Measurements from ENCODE around the gene PATL2.
"Not testable (repeated sequence)": the region's sequence is repeated elsewhere in the genome, so short reads cannot be mapped to it uniquely, and the experiment has no call there.

PATL2 gene

DNA sequence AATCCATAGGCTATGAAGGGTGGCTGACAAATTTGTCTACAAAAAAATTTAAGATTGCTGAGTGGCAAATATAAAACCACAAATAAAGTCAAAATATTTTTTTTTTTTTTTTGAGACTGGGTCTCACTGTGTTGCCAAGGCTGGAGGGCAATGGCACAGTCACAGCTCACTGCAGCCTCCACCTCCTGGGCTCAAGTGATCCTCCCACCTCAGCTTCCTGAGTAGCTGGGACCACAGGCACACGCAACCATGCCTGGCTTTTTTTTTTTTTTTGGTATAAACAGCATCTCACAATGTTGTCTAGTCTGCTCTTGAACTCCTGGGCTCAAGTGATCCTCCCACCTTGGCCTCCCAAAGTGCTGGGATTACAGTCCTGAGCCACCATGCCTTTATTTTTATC is 20.9 kb downstream of the PATL2 start:
- DNase-seq (ENCODE audit: low spot score) = not testable (repeated sequence)

DNA sequence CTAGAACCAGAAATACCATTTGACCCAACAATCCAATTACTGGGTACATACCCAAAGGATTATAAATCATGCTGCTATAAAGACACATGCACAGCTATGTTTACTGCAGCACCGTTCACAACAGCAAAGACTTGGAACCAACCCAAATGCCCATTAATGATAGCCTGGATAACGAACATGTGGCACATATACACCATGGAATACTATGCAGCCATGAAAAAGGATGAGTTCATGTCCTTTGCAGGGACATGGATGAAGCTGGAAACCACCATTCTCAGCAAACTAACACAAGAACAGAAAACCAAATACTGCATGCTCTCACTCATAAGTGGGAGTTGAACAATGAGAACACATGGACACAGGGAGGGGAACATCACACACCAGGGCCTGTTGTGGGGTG is 21.8 kb downstream of the PATL2 start:
- DNase-seq (ENCODE audit: low spot score) = not testable (repeated sequence)

DNA sequence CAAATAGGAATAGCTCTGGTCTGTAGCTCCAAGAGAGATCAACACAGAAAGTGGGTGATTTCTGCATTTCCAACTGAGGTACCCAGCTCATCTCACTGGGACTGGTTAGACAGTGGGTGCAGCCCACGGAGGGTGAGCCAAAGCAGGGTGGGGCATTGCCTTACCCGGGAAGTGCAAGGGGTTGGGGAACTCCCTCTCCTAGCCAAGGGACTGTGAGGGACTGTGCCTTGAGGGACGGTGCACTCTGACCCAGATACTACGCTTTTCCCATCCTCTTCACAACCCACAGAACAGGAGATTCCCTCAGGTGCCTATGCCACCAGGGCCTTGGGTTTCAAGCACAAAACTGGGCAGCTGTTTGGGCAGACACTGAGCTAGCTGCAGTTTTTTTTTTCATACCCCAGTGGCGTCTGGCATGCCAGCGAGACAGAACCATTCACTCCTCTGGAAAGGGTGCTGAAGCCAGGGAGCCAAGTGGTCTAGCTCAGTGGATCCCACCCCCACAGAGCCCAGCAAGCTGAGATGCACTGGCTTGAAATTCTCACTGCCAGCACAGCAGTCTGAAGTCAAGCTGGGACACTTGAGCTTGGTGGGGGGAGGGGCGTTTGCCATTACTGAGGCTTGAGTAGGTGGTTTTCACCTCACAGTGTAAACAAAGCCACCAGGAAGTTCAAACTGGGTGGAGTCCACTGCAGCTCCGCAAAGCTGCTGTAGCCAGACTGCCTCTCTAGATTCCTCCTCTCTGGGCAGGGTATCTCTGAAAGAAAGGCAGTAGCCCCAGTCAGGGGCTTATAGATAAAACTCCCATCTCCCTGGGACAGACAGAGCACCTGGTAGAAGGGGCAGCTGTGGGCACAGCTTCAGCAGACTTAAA is 28.1 kb downstream of the PATL2 start:
- DNase-seq (ENCODE audit: low spot score) = not testable (repeated sequence)

DNA sequence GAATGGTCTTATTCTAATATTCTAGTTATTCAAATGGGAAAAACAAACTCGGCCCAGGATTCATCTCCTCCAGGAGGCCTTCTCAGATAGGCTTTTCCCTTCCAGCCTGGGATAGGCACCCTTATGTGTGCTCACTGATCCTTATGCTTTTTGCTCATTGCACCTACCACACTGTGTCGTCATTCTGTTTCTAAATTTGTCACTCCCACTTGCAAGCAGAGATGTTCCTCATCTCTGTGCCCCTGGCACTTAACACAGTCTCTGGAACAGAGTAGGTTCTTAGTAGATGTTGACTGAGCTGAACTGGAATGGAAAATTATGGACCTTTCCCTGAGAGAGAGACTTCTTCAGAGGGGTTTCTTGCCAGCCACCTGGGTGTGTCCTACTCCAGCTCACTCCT is 28.9 kb downstream of the PATL2 start:
- no peak for DNase-seq (ENCODE audit: low spot score)

DNA sequence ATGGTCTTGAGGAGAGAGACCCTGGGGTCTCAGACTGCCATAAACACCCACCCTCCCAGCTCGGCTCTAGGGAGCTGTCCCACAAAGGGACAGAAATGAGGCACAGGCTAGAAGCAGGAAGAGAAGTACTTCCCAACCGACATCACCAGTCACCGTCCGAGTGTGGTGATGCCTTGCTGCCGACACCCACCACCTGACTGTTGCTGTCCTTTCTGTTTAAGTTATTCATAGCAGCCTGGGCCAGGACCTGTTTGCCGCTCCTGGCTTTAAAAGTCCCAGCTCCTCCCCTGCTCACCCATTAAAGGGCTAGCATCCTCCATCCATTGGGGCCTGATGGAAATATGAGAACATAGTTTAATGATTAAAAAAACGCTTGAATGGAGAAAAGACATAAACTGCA is 34.4 kb downstream of the PATL2 start:
- no peak for DNase-seq (ENCODE audit: low spot score)

DNA sequence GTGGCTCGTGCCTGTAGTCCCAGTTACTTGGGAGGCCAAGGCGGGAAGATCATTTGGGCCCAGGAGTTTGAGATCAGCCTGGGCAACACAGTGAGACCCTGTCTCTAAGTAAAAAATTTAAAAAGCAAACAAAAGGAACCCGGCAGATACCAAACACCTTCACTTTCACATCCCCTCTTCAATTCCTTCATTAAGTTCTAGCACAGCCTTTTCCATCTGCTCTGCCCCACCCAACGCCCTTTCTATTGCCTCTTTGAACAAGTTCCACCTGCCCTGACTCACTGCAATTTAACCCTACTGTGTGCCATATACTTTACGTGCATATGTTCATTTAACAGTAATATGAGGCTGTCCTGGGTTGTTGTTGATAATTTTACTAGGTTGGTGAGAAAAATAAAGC is 35.2 kb downstream of the PATL2 start:
- no peak for DNase-seq (ENCODE audit: low spot score)

DNA sequence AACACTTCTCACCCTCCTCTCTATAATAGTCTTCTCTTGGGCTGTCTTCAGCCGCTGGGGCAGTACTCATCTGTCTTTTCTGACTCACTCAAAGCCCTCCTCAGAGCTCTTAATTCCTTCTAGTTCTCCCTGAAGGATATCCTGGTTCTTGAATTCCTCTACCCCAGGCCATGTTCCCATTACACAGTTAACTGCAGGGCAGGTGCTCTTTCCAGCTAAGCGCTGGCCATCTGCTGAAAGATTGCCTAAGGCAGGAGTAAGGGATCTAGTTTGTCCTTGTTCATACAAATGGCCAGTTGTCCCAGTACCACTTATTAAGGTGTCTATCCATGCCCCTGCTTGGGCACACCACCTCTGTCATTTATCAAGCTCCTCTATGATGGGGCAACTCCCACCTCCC is 37.5 kb downstream of the PATL2 start:
- no peak for DNase-seq (ENCODE audit: low spot score)

DNA sequence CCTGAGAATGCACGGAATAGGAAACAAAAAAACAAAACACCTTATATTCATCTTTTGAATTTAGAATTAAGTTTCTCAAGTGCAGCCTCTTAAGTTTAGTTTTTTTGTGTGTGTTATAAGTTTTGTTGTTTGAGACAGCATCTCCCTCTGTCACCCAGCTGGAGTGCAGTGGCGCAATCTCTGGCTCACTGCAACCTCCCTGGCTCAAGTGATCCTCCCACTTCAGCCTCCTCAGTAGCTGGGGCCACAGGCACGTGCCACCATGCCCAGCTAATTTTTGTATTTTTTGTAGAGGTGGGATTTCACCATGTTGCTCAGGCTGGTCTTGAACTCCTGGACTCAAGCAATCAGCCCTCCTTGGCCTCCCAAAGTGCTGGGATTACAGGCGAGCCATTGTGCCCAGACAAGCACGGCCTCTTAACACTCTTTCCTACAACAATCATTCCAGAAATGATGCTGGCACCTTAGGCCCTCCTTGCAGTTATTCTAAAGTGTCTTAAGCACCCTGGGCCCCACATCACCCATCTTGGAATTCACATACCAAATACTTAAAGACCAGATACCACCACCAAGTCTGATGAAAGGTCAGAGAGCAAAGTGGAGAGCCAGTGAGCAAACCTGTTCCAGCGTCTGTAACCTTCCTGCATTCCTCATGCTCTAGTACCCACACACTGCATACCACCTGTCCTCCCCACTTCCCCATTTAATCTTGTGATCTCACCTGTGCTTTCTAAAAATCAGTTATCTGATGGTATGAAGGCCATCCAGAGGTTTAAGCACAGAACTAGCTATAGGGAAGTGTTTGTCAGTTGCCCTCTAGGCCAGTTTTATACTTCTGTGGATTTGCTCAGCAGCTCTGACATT is 40.8 kb downstream of the PATL2 start:
- no peak for DNase-seq (ENCODE audit: low spot score)

DNA sequence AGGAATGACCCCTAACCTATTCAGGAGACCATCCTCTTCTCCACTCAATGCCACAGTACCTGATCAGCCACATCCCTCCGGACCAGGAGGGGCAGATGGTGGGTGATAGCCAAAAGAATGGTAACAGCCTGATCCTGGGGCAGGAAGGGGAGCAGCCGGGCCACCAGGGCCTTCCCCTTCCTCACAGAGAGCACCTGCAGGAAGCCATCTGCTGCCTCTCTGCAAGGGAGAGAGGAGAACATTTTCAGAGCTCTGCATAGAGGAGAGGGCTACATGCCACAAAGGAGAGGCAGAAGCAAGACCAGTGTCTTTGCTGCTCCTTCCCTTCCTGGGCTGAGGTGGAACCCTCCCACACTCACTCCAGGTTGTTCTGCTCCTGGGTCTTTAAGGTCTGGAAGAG is 42.2 kb downstream of the PATL2 start:
- no peak for DNase-seq (ENCODE audit: low spot score)

DNA sequence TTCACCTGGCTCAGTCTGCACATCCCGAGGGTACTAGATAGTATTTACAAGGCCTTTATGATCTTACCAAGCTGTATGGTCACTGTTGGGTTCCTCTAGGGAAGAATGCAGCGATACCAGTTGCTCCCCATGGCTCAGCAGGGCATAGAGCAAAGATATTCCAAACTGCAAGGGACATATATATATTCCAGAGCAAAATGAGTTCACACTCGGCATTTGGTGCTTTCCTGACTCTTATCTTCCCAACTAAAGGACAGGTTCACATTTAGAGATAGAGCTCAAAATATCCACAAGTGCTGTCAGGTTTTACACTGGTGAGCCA is 44.1 kb downstream of the PATL2 start:
- no peak for DNase-seq (ENCODE audit: low spot score)

DNA sequence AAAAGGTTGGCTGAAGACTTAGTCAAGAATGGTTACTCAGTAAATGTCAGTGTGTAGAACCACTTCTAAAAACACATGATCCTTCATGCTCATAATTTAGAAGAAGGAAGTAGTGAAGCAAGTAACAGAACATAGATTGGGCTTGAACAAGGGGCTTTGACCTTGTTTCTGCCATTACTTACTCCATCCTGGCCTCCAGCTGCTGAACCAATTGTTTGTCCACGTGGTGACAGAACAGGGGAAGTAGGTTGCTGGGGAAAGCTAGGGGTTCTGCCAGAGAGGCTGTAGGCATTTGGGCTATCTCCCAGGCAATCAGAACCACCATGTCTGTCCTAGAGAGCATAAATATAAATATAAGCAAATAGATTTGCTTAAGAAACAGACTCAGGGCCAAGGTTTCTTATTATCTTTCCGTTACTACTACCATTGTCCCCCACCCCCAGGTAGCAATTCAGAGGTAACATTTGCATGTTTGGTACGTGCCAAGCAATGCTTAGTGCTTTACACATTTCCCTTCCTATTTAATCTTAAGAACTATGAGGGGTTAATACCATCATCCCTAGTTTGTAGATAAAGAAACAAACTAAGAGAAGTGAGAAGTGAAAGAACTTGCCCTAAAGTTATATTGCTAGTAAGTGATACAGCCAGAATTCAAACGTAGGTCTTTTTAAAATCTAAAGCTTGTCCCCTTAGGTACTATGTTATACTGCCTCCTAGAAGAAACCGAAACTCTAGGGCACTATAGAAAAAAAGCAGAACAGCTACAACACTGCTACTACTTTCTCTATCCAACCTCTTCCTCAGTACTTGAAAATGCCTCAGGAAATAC is 44.7 kb downstream of the PATL2 start:
- DNase-seq (ENCODE audit: low spot score) = no peak

DNA sequence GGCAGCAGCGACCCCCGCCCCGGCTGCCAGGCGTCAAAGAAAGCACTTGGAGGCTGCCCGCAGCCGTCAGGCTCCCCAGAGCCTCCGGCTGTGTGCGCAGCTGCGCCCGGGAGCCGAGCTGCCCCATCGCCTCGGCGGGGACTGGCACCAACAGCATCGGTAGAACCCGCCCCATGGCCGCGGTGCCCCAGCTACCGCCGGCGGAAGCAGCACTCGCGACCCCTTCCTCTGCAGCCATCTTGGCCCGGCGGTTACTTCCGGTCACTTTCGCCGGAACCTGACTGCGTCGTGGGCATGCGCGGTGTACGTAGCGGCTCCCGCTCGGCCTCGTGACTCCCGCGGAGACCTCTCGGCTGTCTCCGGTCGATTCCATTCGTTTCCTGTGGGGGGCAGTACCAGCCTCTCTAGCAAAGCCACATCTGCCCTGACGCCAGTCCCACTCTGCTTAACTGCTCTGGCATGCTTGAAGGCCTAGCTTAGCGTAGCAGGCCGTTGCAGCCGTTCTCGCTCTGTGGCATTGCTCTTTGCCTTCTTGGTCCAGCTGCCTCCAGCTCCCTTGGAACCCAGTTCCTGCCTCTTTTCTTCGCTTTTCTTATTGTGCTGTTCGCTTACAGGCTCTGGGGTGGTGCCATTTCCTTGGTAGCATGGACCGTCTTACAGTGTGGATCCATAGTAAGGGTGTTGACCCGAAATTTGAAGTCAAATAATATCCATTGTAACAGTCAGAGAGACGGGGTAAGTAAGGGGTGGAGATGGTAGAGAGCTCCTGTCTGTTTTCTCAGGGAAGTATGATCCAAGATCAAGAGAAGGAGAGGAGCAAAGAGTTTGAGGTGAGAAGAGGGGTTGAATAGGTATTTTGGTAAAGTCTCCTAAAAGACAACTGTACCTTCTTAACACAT is 47.5 kb downstream of the PATL2 start, which contains the start of gene SPG11:
SPG11 (minus strand) TSS at position 253 of the 899 bp plus-strand sequence; CDS start at position 238, 15 bp downstream.
- peak; percentile 99 for DNase-seq (ENCODE audit: low spot score)

DNA sequence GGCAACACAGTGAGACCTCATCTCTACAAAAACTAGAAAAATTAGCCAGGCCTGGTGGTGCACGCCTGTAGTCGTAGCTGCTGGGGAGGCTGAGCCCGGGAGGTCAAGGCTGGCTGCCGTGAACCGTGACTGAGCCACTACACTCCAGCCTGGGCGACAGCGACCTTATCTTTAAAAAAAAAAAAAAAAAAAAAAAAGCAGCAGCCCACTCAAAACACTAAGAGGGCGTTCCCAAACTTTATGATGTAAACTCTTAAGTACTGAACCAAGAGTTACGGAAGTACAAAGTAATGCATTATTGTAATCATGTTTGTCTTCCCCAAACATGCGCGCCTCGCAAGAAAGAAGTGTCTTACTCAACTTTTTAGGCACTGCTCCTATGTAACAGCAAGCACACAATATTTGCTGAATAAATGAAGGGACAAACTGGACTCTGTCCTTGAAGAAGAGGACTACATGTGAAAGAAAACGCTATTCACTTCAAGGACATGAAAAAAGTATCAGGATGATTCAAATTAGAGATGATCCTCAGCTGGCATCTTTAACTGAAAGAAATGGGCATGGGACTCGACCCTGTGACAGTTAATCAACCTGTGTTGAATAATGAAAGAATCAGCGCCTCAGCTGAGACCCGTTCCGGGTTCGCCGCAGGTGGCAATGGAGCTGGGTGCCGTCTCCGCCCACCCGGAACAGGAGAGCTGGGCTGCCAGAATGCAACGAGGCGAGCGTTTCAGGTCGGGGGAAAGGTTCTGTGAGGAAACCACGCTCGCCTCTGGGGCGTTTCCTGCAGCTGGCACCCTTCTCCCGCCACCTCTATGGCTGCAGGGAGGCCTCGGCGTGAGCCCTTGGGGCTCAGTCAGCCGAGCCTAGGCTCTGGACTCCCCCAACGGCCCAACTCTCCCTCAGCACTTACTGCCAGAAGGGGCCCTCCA is 48.4 kb downstream of the PATL2 start:
- DNase-seq (ENCODE audit: low spot score) = peak; percentile 64

DNA sequence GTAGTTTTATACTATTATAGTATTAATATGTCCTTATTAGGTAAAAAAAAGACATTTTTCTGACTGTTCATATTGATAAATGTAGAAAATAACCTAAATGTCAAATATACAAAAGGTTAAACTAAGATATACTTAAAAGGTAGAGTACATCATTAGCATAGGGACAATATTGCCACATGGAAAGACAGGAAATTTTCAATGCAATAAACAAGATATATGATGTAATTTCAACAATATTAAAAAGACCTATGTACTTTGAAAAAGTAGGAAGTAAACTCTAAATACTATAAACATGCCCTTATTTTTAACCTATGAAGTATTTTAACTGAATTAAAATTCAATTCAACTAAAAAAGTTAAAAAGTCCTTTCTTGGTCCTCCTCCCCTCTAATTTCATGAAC is 49.5 kb downstream of the PATL2 start:
- no peak for DNase-seq (ENCODE audit: low spot score)

DNA sequence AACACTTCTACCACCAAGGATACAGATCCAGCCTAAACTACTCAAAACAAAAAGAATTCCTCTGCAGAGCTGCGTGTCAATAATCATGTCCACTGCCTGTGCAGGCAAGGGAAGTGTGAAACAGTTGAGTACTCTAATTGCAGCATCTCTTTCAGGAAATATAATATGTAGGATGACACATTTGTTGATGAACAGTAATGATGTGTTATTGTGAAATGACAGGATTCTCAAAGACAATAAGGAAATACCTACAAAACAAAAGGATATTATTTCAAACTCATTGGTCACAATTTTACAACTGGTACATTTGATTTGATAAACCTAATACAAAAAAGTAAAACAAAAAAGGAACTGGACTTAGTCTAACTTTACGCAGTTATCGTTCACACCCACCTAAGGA is 52.1 kb downstream of the PATL2 start:
- DNase-seq (ENCODE audit: low spot score) = no peak

DNA sequence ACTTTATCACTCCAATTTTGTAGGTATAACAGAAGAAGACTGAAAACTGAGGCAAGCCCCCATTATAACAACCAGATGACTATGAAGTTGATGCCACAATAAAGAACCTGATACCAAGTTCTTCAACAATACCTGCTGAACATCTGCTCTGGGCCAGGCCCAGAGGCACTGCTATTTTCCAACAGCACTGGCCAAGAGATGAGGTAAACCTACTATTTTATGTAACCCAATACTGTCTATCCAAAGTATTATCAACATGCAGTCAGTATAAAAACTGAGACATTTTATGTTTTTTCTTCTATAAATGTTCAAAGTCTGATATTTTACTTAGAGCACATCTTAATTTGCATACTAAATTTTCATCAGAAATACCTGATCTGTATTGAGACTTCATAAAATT is 53.7 kb downstream of the PATL2 start:
- no peak for DNase-seq (ENCODE audit: low spot score)

DNA sequence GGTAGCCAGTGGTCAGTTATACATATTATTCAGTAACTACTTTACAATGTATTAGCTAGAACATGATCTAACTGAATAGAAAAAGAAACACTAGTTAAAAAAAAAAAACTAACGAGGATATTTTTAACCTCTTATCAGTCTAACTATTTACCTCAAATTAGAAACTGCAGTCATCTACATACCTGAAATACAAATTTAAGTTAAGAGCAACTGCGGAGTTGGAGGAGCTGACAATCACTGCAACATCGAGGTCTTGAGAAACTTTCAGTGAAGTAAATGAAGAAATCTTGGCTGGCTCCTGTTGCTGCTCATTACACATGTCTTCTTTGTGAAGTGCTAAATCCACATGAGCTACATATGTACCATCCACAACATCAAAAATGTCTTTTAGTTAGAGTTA is 54.2 kb downstream of the PATL2 start:
- DNase-seq (ENCODE audit: low spot score) = no peak

DNA sequence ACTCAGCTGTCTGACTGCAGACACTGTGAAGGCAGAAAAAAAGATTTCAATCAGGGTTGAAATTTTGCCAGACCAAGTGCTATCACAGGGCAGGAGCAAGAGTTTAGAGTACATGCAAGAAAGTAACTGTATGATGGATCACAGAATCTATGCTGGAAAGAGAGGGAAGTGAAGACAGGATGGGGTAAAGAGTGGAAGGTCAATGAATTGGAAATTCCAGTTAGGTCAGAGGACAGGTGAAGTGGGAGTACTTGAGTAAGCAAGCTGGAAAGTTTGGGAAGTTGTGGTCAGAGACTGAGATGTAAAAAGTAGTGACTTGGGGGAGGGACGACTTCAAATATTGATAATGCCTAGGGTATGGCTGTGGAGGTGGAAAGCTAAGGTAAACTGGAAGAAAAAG is 54.8 kb downstream of the PATL2 start:
- no peak for DNase-seq (ENCODE audit: low spot score)

DNA sequence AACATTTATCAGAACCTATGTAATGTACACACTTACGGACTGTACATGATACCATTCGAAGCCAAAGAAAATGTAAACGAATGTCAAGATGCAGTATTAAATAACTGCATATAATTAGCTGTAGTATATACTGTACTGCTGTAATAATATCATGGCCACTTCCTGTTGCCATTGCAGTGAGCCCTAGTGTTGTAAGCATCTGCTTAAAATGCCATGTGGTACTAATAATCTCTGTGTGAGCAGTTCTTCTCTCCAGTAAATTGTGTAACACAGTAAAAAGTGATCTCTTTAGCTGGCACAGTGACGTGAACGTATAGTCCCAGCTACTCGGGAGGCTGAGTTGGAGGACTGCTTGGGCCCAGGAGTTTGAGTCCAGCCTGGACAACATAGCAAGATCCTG is 56.3 kb downstream of the PATL2 start:
- DNase-seq (ENCODE audit: low spot score) = peak; percentile 38

DNA sequence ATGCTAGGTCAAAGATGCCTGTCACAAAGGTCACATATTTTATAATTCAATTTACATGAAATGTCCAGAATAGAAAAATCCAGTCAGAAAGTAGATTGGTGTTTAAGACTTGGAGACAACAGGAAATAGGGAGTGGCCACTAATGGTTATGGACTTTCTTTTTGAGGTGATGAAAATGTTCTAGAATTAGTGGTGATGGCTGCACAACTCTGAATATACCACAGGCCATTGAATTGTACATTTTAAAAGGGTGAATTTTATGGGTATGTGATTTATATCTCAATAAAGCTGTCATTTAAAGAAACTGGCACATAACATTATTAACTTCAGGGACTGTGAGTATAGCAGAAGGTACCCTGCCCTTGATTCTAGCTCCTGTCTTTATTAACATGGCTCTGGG is 63.5 kb downstream of the PATL2 start:
- DNase-seq (ENCODE audit: low spot score) = no peak

Measured in AG20443 (cell line).